Measurements from ENCODE around the gene APP.
"Not testable (repeated sequence)": the region's sequence is repeated elsewhere in the genome, so short reads cannot be mapped to it uniquely, and the experiment has no call there.

Gene APP

GRCh38 chr21:26012482-26012881 is 158.1 kb downstream of the APP start:
- not testable (repeated sequence) for DNase-seq

GRCh38 chr21:26011292-26011940 is 159.2 kb downstream of the APP start:
- no peak for DNase-seq

- no peak for DNase-seq
Observed at GRCh38 chr21:26007951-26008498, 162.5 kb downstream of the APP start.

- no peak for DNase-seq
Observed at GRCh38 chr21:26005464-26005863, 165.1 kb downstream of the APP start.

GRCh38 chr21:26003404-26003803 is 167.2 kb downstream of the APP start:
- DNase-seq: no peak

GRCh38 chr21:26001356-26001755 is 169.2 kb downstream of the APP start:
- DNase-seq: no peak

GRCh38 chr21:25999921-26000582 is 170.5 kb downstream of the APP start:
- DNase-seq: no peak

- DNase-seq: peak; percentile 93
Observed at GRCh38 chr21:25997788-25998611, 172.6 kb downstream of the APP start.

GRCh38 chr21:25995278-25995677 is 175.3 kb downstream of the APP start:
- no peak for DNase-seq

- DNase-seq: no peak
Observed at GRCh38 chr21:25994758-25995163, 175.8 kb downstream of the APP start.

- no peak for DNase-seq
Observed at GRCh38 chr21:25988738-25989137, 181.8 kb downstream of the APP start.

- DNase-seq: no peak
Observed at GRCh38 chr21:25987531-25987930, 183.0 kb downstream of the APP start.

GRCh38 chr21:25986928-25987327 is 183.6 kb downstream of the APP start:
- DNase-seq: no peak

GRCh38 chr21:25985990-25986389 is 184.6 kb downstream of the APP start:
- DNase-seq: no peak

GRCh38 chr21:25984538-25984937 is 186.0 kb downstream of the APP start:
- no peak for DNase-seq

- peak; percentile 20 for DNase-seq
Observed at GRCh38 chr21:25983745-25984144, 186.8 kb downstream of the APP start.

- no peak for DNase-seq
Observed at GRCh38 chr21:25980710-25981109, 189.9 kb downstream of the APP start.

GRCh38 chr21:25979845-25980616 is 190.5 kb downstream of the APP start:
- no peak for DNase-seq

- DNase-seq: no peak
Observed at GRCh38 chr21:25977068-25977611, 193.4 kb downstream of the APP start.

- no peak for DNase-seq
Observed at GRCh38 chr21:25974964-25975363, 195.6 kb downstream of the APP start.

- no peak for DNase-seq
Observed at GRCh38 chr21:25970254-25970930, 200.2 kb downstream of the APP start.

GRCh38 chr21:25967901-25968438 is 202.6 kb downstream of the APP start:
- no peak for DNase-seq

Measured in NCI-H82 (cell line).